T-helper 2 cell treated with Interferon-gamma antibody and Interleukin-4, amounts not matched to agents 100 ng/mL and 5 ng/mL, for 36 hours (primary cell): Measurements from ENCODE around the gene GPR161. TPM values are rescaled to one million over a fixed set of nuclear protein-coding genes. Genes with fewer than 3 reads are reported as not detected.

Experiments used
- intact Hi-C: fragments of 100-400 bp; cut with micrococcal nuclease; formaldehyde crosslinking; loops from one replicate; pipeline ENCODE4 v1.15.1; 2023
- total RNA-seq: library from RNA; stranded (reverse); gene quantifications from 2 replicates; pipeline ENCODE4 v1.2.3, GENCODE V29; 2022

The GPR161 gene
- total RNA-seq, 1 donor from 2014 or later = 0.36 TPM

DNA sequence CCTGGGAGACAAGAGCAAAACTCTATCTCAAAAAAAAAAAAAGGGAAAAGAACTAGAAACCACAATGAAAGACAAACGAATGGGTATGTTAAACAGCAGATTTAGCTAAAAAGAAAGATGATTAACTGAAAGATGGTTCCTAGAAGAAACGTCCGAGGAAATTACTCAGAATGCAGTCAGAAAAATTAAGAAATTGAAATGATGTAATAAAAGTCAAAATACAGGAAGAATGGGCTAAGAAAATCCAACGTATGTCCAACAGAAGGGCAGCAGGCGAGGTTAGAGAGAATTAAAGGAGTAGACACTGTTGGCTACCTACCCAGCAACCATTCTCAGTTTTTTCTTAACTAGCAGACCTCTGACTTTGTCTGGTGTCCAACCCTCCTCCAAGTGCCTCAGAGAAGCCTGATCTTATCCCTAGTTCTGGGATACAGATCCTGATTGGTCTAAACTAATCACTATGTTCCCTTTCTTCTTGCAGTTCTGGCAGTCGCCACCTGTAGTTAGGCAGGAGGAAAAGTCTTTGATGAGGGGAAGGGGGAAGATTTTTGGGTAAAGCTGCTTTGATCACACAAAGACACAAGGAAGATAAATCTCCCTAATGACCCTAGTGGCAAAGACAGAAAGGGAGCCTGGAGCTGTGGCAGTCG is 25.7 kb downstream of the GPR161 start:
- intact Hi-C loops = no loop called here

DNA sequence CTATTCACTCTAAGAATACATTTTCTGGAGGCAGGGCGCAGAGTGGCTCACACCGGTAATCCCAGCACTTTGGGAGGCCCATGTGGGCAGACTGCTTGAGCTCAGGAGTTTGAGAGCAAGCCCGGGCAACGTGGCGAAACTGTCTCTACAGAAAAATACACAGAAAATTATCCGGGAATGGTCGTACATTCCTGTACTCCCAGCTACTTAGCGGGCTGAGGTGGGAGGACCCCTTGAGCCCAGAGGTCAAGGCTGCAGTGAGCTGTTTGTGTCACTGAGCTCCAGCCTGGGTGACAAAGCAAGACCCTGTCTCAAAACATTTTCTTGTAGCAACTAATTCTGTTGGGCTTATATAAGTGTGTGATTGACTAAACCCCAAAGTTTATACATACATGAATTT is 30.5 kb downstream of the GPR161 start:
- intact Hi-C loops = no loop called here

DNA sequence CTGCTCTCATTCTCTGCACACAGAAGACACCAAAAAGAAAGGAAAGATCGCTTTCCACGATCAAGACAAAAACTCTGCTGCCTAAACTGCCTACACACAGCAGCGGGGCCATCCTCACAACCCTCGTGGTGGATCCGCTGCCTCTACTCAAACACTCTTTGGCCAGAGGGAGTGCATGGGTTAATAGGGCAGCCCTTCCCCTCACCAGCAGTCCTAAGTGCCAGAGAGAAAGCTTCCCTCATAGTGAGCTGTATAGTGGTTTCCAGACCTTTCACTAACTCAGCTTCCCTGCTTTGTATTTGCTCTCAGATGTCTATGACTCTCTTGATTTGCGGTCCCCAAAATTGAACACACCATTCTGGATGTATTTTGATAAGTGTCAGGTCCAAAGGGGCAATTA is 30.9 kb downstream of the GPR161 start:
- intact Hi-C loops = no loop called here

DNA sequence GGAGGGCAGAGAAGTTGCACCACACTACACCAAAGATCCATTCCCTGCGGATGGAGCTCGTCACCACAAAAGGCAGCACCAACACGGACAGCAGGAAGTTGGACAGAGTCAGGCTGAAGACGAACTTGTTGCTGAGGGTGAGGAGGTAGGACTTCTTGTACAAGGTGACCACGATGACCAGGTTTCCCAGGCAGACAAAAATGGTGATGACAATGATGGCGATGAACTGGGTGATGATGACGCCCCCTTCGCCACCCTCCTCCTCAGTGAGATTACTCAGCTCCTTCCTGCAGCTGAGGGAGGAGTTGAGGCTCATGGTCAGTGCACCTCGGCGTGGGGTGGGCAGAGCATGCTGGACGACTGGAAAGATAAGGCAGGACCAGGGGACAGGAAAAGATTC is 32.2 kb downstream of the GPR161 start:
- intact Hi-C loops = no loop called here

DNA sequence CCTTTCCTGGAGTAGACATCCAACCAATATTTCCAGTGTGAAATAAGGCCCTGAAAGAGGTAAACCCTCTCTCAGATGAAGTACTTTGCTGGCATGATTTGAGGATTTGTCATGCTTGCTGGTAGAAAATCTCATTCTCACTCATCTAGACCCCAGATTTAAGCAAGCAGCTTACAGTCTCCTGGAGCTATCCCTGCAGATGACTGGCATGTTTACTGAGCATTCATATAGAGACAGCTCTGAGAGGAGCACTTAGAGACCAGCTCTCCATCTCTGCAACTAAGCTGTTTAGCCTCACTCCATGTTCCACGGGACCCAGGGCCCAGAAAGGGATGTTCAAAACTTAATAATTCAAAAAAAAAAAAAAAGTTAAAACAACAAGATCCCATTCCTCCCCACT is 34.2 kb downstream of the GPR161 start:
- intact Hi-C loops = no loop called here

DNA sequence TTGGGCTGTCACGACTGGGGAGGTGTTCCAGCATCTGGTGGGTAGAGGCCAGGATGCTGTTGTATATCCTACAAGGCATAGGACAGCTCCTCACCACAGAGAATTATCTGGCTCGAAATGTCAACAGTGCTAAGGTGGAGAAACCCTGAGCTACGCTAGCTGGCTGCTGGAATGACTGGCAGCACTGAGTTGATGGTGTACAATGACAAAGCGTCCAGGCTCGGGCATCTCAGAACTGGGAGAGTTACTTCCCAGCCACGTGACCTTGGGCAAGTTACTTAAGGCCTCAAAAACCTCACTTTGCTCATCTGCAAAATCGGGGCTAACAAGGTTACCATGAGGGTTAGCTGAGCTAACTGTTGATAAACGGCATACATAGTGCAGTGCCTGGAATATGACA is 35.4 kb downstream of the GPR161 start:
- intact Hi-C loops = no loop called here

DNA sequence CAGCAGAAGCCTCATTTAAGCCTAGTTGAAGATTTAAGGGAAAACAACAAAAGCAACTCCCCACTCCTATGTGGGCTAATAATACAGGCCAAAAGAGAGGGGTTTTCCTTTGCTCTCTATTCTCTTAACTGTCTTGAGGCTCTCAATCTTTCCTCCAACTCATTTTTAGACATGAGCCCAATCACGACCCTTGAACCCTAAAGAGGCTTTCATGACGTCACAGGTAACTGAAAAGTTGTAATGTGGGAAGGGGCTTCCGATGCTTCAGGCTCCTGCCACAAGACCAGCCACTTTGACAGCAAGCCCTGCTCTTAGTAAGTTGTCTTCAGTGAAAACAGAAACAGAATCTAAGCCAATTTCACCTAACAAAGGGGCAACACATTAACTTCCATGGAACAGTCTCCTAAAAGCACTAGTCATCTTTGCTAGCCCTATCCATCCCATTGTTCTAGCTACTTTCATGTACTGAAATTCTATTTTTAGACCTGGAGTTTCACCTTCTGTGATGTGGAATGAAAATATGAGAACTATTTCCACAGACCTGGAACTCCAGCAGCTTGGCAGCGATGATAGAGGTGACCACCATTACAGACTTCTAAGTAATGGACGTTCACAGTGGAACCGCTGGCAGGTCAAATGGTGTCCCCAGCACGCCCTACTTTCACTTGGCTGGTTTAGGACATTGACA is 36.3 kb downstream of the GPR161 start:
- intact Hi-C loops = no loop called here

DNA sequence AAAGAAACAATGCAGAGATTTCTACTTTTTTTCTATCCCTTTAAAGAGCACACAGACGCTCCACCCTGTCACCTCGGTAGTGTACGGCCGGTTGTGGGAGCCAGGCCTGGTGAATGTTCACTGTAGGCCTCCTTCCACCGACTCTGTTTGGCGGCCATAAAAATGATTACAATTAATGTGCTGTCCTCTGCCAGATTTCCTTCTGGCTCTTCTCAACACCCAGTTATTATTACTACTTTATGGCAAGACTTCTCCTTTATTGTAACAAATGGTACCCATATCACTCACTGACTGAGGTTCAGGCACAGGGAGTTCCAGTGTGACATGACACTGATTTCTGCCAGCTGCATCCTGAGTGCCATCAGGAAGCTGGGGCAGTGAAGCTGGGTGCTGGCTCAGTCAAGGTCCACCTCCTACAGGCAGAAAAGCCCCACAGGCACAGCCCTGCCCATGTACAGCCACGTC is 37.4 kb downstream of the GPR161 start:
- intact Hi-C loops = no loop called here

DNA sequence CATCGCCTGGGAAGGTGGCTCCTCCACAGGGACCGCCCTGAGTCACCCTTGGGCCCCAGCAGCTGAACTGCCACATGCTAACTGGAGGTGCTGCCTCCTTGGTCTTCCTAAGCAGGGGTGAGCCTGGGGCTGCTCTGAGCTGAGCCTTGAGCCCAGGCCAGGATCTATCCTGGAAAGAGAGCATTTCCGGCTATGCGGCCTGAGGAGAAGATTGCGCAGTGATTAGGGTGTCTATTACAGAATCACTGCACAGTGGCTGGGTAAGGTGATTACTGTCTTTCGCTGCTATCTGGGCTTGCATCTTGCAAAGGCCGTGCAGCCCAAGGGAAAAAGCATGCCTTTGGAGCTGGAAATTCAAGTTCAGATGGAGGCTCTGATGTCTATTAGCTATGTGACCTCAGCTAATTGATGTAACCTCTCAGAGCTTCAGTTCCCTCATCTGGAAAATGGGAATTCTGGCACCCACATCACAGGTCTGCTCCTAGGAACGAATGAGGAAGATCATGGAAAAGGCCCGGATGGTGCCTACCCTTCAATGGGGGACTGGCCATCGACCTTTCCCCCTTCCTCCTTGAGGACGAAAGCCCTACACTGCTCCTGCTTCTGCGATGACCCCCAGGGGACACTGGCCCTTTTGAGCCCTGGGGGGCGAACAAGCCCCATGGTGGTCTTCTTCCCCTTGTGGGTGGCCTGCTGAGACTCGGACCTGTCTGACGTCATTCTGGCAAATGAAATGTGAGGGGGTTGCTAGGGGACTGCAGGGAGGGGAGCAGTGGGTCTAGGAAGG is 38.0 kb downstream of the GPR161 start:
- intact Hi-C loops = no loop called here

DNA sequence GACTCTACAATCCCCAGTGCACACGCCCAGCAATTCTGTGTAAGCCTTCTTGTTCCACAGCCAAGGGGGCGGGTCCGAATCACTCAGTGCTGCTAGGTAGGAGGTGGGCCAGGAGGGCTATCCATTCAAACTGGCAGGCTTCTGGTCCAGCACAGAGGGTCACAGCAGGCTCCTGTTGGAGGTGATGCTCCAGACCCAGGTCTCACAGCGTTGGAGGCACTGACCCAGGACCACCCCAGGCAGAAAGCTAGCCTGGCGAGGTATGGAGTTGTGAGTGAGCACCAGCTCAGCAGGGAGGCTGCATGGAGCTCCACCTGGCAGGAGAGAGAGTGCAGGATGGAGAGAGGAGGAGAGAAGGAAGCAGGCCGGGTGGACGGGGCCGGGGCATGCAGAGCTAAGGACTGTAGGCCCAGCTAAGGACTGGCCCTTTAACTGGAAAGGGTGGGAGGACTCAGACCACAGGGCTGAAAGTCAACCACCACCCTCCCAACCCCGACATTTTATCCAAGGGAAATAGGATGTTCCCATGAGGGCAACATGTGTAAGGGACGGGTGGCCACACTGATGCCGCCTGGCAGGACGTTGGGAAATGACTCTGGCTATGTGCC is 38.7 kb downstream of the GPR161 start:
- intact Hi-C loops = no loop called here

DNA sequence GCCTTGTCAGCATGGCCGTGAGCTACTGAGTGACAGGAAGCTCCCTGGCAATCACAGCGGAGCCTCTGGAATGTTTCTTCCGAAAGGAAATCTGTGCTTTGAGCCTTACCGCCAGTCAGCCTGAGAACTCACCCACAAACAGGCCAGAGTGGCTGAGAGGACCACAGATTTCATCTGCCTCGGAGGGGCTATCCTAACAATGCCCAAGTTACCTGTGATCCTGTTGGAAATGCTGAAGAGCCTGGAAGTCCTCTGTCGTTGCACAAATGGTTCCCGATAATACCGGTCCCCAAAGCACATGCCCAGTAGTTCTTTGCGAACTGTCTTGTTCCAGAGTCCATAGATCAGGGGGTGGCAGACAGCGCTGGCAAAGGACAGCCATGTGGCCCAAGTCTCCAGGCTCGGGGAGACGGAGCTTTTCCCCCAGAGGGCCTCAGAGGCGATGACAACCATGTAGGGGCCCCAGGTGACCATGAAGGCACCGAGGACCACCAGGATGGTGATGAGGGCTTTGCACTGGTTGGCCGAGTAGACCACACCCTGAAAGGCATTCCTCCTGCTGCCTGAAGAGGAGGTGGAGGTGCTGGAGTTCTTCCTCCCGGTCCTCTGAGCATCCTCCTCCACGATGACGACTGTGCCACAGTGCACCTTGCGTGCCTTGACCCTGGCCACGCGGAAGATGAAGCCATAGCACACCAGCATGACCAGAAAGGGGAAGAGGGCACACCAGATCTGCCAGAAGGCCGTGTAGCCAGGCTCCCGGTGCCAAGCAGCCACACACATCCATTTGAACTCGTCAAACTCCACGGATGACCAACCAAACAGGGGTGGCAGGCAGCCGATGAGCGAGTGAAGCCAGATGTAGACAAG is 40.2 kb downstream of the GPR161 start:
- intact Hi-C loops = no loop called here

DNA sequence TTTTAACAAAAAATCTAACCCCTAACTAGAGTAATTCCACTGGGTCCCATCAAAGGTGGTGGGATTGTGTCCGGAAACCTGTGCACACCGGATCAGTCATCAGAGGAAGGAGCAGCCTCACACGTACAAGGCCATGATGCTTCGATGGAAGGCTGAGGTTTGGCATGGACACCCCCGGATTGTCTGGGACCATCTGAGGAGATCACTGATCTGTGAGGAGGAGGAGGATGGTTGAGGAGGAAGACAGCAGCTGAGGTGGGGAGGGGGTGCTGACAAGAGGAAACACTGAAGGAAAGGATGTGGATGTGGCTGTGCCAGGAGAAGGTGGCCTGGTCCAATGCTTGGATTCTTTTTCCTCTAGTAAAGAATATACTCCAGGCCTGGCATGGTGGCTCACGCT is 41.3 kb downstream of the GPR161 start:
- intact Hi-C loops = no loop called here

DNA sequence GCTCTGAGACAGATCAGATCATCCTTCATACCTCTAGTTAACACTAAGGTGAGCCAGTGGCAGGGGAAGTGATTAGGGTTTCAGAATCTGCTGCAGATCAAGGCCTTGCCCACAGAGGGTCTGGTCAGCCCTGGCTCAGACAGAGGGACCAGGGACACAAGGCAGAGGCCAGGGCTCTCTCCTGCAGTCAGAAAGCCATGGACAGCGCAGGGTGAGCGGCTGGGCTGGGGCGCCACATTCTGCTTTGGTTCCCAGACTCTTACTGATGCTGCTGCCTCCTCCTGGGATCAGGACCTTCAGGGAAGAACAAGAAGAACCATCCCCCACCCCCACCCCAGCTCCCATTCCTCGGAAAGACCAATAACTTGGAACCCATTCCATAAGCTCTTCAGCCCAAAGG is 43.1 kb downstream of the GPR161 start:
- intact Hi-C loops = no loop called here

DNA sequence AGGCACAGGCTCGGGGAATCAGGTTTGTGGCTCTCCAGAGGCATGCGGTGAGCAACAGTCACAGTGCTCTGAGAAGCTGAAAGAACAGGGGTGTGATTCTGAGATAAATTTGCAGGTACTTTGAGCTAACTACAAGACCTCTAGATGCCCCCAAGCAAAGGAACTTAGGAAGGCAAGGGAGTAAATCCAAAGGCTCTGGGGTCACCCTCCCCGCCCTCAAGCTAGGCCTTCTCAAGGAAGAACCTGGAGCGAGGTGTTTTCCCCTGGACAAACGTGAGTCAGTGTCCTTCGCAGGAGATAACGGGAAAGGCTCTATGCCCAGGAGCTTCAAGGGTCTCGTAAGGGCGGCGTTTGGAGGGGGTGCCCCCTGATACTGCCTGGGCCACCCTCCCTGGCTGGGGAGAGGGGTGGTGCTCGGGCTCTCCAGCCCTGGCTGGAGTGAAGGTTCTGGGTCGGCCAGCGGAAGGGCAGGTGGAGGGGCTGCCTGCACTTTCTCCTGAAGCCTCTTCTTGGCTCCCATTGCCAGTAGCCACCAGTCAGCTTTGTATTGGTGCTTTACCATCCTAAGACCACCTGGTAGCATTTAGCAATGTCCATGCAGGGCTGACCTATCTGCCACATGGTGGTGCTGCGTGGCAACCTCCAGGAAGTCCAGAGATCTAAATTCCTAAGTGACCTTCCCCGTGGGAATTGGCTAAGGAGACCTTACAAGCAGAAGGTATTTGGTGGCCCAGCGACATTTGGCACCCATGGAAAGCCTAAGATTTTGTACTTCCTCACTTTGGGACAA is 44.0 kb downstream of the GPR161 start:
- intact Hi-C loops = no loop called here

DNA sequence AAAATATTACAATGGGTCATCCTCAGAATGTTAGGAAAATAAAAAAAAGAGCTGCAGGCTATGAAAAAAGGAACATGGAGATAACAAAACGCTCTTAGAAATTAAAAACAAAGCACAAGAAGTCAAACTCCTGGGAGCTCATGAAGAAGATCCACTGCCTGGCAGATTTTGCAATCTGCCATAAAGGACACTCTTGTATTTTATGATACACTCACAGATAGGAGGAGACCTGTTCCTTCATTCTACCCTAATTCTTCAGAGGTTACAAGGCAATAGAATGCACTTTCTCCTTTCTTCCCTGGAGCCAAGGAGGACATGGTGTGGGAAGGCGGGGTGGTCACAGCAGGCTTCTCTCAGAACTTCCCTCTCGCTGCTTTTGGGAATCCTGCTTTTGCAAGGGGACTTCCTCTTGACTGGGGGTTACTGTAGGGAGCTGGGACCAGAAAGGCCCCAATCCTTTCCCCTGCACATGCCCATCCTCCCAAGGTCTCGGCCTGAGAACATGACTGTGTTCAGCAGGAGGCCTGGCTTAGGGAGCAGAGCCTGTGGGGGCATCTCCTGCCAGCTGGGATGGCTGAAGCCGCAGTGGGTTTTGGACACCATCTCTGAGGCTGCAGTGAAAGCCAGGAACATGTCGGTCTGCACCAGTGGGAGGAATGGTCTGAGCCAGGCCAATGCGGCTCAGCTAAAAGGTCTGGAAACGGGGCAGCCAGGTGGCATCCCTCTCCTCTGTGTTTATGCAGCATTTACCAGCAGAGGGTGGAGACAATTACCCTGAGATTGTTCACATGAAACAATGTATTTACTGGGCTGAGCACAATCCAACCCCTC is 44.8 kb downstream of the GPR161 start:
- intact Hi-C loops = no loop called here

DNA sequence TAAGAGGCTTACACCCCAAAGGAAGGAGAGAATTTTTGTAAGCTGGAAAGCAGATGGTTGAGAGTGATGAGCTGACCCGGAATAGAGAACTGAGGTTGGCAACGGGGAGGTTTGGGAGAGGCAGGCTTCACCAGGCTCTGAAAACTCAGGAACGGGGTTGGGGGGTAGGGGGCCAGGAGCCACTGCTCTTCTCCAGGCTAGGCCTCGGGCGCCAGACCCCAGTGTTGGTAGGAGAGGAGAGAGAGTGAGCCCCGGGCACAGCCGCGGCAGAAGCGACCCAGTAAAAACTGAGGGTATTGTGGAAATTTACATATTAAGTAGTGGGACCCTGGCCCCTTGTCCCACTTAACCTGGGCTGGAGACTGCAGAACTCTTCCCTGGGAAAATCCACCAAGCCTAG is 45.7 kb downstream of the GPR161 start:
- intact Hi-C loops = no loop called here

DNA sequence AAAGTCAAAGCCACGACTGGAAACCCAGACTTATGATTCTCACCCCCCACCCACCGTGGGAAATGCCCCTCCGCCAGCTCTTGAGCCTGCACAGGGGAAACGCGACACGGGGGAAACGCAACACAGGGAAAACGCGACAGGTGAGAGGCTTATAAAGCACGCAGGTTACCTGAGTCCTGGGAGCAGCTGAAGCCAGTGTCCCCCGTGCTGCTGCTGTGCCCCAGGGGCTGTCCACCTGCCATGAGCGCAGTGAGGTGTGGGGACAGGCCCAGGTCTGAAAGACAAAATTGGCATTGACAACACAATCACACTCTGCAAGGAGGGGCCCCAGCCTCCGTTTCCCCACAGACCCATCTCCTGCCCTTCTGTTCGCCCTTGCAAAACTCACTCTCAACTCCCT is 46.3 kb downstream of the GPR161 start:
- intact Hi-C loops = no loop called here

DNA sequence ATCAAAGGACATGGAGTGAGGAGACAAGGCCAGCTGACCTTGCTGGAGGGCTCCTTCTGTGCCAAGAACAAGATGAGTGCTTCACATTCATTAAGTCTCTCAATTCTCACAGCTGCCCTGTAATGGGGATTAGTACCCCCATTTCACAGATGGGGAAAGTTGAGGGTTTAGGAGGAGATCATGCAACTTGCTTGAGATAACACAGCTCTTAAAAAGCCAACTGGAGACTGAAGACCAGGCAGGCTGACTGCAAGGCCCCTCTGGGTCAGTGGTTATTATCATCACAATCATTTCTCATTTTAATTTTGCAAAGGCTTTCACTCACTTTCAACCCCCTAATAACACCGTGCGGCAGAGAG is 46.8 kb downstream of the GPR161 start:
- intact Hi-C loops = loop anchor here (10.0 kb wide), 1 partner anchor 285 kb away; no protein-coding TSS in a partner anchor

DNA sequence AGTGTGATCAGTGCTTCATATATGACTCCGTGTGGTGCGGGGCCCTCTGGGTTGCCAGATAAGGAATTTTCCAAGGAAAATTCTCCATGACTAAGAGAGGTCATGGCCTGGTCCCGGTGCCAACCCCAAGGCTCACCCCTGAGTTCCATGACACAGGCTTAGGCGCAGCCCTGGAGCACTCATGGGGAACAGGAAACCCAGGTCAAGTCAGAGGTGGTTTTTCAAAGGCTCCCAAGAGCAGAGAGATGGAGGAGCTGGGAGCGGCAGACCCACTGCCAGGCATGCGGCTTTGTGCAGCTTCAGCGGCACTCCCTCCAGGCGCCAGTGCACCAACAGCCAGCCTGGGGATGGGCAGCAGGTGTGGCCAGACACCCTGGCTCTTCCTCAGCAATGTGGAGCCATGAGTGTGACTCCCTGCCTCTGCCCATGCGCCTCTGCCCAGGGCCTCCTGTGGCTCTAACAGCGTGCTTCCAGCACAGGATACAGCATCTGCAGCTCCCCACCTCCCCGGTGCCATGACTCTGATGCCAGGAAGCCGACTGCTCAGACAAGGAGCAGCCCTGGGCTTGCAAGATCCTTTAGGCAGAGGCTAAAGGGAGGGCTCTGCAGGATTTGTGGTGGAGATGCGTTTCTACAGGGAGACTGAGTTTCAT is 47.3 kb downstream of the GPR161 start:
- intact Hi-C loops = loop anchor here (10.0 kb wide), 1 partner anchor 285 kb away; no protein-coding TSS in a partner anchor
